GM12801 (cell line): ENCODE measurements around the gene HOMER3.

Experiments
- TF ChIP-seq, protein P1 (sequence below): IDR thresholded peaks from one replicate; pipeline ENCODE4 v1.5.1; 2011; ENCODE audit warnings: control low read depth; ENCODE audit not compliant: insufficient read length; ENCODE audit errors: extremely low read depth

HOMER3 gene

DNA sequence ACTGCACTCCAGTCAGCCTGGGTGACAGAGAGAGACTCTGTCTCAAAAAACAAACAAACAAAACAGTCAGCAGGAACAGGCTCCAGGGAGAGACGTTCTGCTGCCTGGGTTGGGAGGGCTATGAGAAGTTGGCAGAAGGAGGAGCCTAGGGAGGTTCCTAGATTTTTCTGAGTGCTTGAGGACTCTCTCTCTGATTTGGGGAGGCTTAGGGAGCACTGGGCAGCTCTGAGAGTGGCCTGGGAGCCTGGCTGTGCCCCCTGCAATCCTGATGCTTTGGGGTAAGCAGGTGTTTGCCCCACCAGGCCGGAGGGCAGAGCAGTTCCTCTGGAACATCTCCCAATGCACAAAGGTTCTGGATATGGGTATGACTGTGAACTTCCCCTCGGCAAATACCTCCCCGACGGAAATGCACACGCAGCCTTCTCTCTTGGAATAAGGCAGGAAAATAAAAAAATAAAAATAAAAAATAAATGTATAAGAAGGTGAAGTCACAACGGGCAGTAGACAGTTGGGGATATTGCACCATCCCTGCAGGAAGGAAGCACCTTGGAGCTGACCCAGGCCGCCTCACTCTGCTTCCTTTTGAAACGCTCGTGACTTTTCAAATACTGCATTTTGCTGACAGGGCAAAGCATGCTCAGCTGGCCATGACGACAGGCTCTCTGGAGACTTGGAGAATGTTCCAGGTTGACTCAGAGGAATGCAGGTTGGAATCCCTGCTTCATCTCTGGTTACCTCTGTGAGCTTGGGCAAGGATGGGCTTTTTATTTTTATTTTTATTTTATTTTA, 26.5 kb upstream of the HOMER3 start:
- TF ChIP-seq, protein P1, sequence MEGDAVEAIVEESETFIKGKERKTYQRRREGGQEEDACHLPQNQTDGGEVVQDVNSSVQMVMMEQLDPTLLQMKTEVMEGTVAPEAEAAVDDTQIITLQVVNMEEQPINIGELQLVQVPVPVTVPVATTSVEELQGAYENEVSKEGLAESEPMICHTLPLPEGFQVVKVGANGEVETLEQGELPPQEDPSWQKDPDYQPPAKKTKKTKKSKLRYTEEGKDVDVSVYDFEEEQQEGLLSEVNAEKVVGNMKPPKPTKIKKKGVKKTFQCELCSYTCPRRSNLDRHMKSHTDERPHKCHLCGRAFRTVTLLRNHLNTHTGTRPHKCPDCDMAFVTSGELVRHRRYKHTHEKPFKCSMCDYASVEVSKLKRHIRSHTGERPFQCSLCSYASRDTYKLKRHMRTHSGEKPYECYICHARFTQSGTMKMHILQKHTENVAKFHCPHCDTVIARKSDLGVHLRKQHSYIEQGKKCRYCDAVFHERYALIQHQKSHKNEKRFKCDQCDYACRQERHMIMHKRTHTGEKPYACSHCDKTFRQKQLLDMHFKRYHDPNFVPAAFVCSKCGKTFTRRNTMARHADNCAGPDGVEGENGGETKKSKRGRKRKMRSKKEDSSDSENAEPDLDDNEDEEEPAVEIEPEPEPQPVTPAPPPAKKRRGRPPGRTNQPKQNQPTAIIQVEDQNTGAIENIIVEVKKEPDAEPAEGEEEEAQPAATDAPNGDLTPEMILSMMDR, result no peak

DNA sequence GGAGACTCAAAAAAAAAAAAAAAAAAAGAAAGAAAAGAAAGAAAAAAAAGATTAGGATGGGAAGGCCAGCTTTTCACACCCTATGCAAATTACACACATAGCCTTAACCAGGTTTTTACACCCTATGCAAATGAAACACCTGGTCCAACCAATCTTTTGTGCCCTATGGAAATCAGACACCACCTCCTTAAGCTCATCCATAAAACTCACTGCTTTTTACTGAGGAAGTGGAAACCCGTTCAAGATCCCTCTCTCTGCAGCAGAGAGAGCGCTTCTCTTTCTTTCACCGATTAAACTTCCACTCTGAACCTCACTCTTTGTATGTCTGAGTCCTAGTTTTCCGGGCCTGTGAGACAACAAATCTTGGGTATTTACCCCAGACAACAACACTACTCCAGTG, 25.3 kb upstream of the HOMER3 start:
- TF ChIP-seq, protein P1, result no peak

DNA sequence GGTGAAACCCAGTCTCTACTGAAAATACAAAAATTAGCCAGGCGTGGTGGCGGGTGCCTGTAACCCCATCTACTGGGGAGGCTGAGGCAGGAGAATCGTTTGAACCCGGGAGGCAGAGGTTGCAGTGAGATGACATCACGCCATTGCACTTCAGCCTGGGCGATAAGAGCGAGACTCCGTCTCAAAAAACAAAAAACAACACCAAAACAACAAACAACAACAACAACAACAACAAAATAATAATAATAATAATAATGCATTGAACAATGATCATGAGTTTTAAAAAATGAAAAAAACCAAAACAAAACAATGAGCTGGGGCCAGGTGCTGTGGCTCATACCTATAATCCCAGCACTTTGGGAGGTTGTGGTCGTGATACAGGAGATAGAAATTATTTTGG, 23.1 kb upstream of the HOMER3 start:
- TF ChIP-seq, protein P1, result no peak

DNA sequence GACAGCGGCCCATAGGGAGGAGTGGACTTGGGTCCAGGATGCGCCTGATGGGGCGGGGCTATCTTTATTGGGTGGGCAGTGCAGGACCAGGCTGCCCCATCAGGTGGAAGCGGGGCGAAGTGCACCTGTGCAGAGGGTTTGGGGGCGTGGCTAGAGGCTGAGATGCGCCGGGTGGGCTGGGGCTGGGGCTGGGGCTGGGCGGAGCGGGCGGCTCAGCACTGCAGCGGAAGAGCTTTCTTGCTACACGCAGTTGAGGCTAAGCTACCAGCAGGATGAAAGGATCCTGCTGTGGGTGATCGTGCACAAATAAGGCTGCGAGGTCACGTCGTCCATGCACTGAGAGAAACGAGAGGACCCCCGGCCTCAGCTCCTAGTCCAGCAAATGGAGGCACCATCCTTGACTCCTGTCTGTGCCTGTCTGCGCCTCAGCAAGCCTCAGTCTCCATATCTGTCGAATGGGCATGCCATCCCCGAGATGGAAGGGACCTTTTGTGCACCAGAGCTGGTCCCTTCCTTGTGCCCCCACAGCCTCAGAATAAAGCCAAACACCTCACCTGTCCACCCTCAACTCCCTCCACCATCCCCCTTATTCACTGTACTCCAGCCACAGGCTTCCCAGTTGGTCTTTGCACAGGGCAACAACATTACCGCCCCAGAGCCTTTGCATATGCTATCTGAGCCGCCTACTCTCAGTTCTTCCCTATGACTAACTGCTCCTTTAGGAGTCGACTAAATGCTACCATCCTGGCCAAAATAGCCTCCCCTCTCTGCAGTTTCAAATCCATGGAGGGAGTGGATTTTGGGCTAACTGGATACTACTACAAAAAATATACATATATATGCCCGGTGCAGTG, 21.0 kb upstream of the HOMER3 start:
- TF ChIP-seq, protein P1, result no peak

DNA sequence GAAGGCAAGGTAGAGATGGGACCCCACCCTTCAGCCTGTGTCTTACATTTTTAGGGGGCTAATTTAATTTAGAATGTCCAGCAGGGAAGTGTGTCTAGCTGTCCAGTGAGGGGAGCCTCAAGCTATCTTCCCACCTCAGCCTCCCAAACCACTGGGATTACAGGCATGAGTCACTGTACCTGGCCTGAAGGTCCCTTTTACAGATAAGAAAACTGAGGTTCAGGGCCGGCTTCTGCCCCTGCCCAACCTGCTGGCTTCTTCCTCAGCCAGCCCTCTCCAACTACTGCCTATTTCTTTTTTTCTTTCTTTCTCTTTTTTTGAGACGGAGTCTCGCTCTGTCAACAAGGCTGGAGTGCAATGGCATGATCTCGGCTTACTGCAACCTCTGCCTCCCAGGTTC, 19.4 kb upstream of the HOMER3 start:
- TF ChIP-seq, protein P1, result no peak

DNA sequence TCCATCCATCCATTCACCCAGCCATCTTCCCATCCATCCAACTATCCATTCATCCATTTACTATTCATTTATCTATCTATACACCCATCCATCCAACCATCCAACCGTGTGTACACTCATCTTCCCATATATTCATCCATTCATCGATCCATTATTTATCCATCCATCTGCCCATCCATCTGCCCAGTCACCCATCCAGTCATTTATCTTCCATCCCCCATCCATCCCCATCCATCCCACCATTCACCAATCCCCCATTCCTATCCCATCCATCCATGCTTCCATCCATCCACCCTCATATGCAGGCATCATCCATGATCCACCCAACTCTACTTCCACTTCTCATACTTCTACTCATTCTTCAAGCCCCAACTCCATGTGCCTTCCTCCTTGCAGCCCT, 14.0 kb upstream of the HOMER3 start:
- TF ChIP-seq, protein P1, result no peak

DNA sequence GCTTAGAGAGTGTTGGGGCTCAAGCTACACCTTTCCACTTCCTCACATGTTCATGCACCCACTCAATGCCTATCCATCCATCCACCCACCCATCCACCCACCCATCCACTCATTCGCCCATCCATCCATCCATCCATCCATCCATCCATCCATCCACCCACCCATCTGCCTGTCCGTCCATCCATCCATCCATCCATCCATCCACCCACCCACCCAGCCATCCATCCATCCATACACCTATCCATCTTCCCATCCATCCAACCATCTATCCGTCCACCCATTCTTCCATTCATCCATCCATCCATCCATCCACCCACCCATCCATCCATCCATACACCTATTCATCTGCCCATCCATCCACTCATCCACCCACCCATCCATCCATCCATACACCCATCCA, 13.1 kb upstream of the HOMER3 start:
- TF ChIP-seq, protein P1, result no peak
